SK-N-MC (cell line): Measurements from ENCODE around the gene S100PBP.

Experiments
- DNase-seq: peaks from one replicate; pipeline ENCODE4 v3.0.0-alpha.2; 2011; ENCODE audit warnings: low read depth, low spot score
- H3K27ac ChIP-seq: fragments of 200-600 bp; sonication (generic); 2 replicates; pipeline ENCODE4 v1.5.1; 2016; ENCODE audit warnings: mixed run types
- H3K36me3 ChIP-seq: fragments of 200-600 bp; sonication (generic); 2 replicates; pipeline ENCODE4 v1.6.1; 2017; ENCODE audit warnings: antibody characterized with exemption, low read length, mixed read lengths; ENCODE audit not compliant: insufficient read depth
- H3K4me3 ChIP-seq: fragments of 200-600 bp; sonication (generic); 2 replicates; pipeline ENCODE4 v1.5.1; 2016
- H3K9ac ChIP-seq: fragments of 200-600 bp; sonication (generic); 2 replicates; pipeline ENCODE4 v1.8.0; 2017; ENCODE audit warnings: mixed run types, mixed read lengths; ENCODE audit not compliant: insufficient read length
- H3K9me3 ChIP-seq: fragments of 200-600 bp; sonication (generic); 2 replicates; pipeline ENCODE4 v1.6.1; 2017; ENCODE audit warnings: low read depth, mild to moderate bottlenecking, antibody characterized with exemption, low read length, moderate library complexity, mixed read lengths
- EZH2 ChIP-seq: fragments of 200-600 bp; sonication (generic); IDR thresholded peaks from one replicate; pipeline ENCODE4 v1.6.1; 2017; ENCODE audit warnings: antibody characterized with exemption
- FOXP2 ChIP-seq: optimal IDR thresholded peaks from 2 replicates; pipeline ENCODE3; 2011; ENCODE audit warnings: mild to moderate bottlenecking, moderate library complexity; ENCODE audit not compliant: insufficient read depth; ENCODE audit errors: extremely low read length, control extremely low read depth
- POLR2AphosphoS5 ChIP-seq: IDR thresholded peaks from 2 replicates; pipeline ENCODE4 v1.6.1; 2012; ENCODE audit warnings: mild to moderate bottlenecking, low read depth, low read length, borderline replicate concordance

The S100PBP gene

GRCh38 chr1:32863218-32863880 lies 45.9 kb downstream of the S100PBP start:
- no peak for DNase-seq
- TF ChIP-seq FOXP2: no peak
- no peak for TF ChIP-seq EZH2
- no peak for TF ChIP-seq POLR2AphosphoS5
- Histone ChIP-seq H3K27ac (no peak overlapping the region), H3K36me3 (no peaks in the 10 kb centered on the region; the same call in 1 of the 2 replicates), H3K4me3 (no peak overlapping the region), H3K9me3 (no peaks in the 10 kb centered on the region), H3K9ac (no peak overlapping the region)

- Histone ChIP-seq H3K9ac (no peak overlapping the region), H3K27ac (no peak overlapping the region), H3K4me3 (no peak overlapping the region), H3K9me3 (no peaks in the 10 kb centered on the region), H3K36me3 (no peaks in the 10 kb centered on the region; the same call in 1 of the 2 replicates)
- no peak for TF ChIP-seq FOXP2
- DNase-seq: no peak
Observed at GRCh38 chr1:32863881-32864245, 46.4 kb downstream of the S100PBP start.

GRCh38 chr1:32864375-32865019 lies 47.0 kb downstream of the S100PBP start:
- no peaks in the 10 kb centered on the region; the same call in 1 of the 2 replicates for H3K36me3 ChIP-seq
- H3K9me3 ChIP-seq: no peaks in the 10 kb centered on the region
- no peak for DNase-seq

GRCh38 chr1:32865639-32866405 lies 48.4 kb downstream of the S100PBP start:
- Histone ChIP-seq H3K4me3 (no peak overlapping the region), H3K27ac (no peak overlapping the region), H3K9ac (no peak overlapping the region), H3K36me3 (no peaks in the 10 kb centered on the region; the same call in 1 of the 2 replicates), H3K9me3 (no peaks in the 10 kb centered on the region)
- TF ChIP-seq FOXP2 (no peak), POLR2AphosphoS5 (no peak), EZH2 (no peak)
- no peak for DNase-seq

More at GRCh38 chr1:32864375-32865019, 47.0 kb downstream of the S100PBP start:
- Histone ChIP-seq H3K9ac (no peak overlapping the region), H3K4me3 (no peak overlapping the region), H3K27ac (no peak overlapping the region)
- TF ChIP-seq FOXP2: no peak
- TF ChIP-seq EZH2: no peak
- no peak for TF ChIP-seq POLR2AphosphoS5

- H3K9ac ChIP-seq: no peak overlapping the region
- H3K36me3 ChIP-seq: no peaks in the 10 kb centered on the region; the same call in 1 of the 2 replicates
- no peak for TF ChIP-seq FOXP2
- no peak for TF ChIP-seq POLR2AphosphoS5
- TF ChIP-seq EZH2: no peak
- no peak overlapping the region for H3K4me3 ChIP-seq
- H3K9me3 ChIP-seq: no peaks in the 10 kb centered on the region
- H3K27ac ChIP-seq: no peak overlapping the region
- no peak for DNase-seq
Observed at GRCh38 chr1:32867151-32867550, 49.7 kb downstream of the S100PBP start.

GRCh38 chr1:32867671-32868070 lies 50.2 kb downstream of the S100PBP start:
- H3K9ac ChIP-seq: no peak overlapping the region
- DNase-seq: no peak
- H3K27ac ChIP-seq: no peak overlapping the region
- H3K4me3 ChIP-seq: no peak overlapping the region
- no peaks in the 10 kb centered on the region; the same call in 1 of the 2 replicates for H3K36me3 ChIP-seq
- H3K9me3 ChIP-seq: no peaks in the 10 kb centered on the region
- no peak for TF ChIP-seq EZH2
- no peak for TF ChIP-seq FOXP2
- TF ChIP-seq POLR2AphosphoS5: no peak

- Histone ChIP-seq H3K9ac (no peak overlapping the region), H3K9me3 (no peaks in the 10 kb centered on the region)
Observed at GRCh38 chr1:32868085-32868484, 50.6 kb downstream of the S100PBP start.

GRCh38 chr1:32868806-32869455 lies 51.5 kb downstream of the S100PBP start:
- Histone ChIP-seq H3K9ac (no peak overlapping the region), H3K27ac (no peak overlapping the region), H3K4me3 (no peak overlapping the region), H3K36me3 (no peaks in the 10 kb centered on the region), H3K9me3 (no peaks in the 10 kb centered on the region)
- TF ChIP-seq EZH2 (no peak), FOXP2 (no peak), POLR2AphosphoS5 (no peak)
- DNase-seq: no peak

More at GRCh38 chr1:32868085-32868484, 50.6 kb downstream of the S100PBP start:
- Histone ChIP-seq H3K36me3 (no peaks in the 10 kb centered on the region; the same call in 1 of the 2 replicates), H3K4me3 (no peak overlapping the region), H3K27ac (no peak overlapping the region)
- no peak for DNase-seq
- TF ChIP-seq EZH2: no peak
- TF ChIP-seq FOXP2: no peak
- TF ChIP-seq POLR2AphosphoS5: no peak
